Astrocyte (in vitro differentiated cells and primary cell): ENCODE data around the gene PAFAH1B1.

ENCODE experiments used
- CTCF ChIP-seq: IDR thresholded peaks from 2 replicates; pipeline ENCODE4 v1.5.1; 2011; ENCODE audit warnings: low read depth, mild to moderate bottlenecking, inconsistent platforms, low read length, moderate library complexity; ENCODE audit not compliant: insufficient read depth
- EZH2 ChIP-seq: IDR thresholded peaks from 2 replicates; pipeline ENCODE4 v1.6.1; 2012; ENCODE audit warnings: mild to moderate bottlenecking, low read length, inconsistent platforms; ENCODE audit not compliant: insufficient read depth

- no peak for TF ChIP-seq EZH2
- TF ChIP-seq CTCF, result no peak
These were observed 41.0 kb downstream of the PAFAH1B1 start for GRCh38 chr17:2634361-2634960.
